TTC549 (cell line): ENCODE results near the gene PCDH9.

Experiments used
- FAIRE-seq: peaks from 2 replicates; lab custom pipeline; 2012; peaks lifted over from hg19 to GRCh38; lab: Jason Lieb, UNC

The PCDH9 gene

GRCh38 chr13:66459143-66459542, 771.0 kb downstream of the PCDH9 start:
- no peak for FAIRE-seq

GRCh38 chr13:66446413-66446812, 783.7 kb downstream of the PCDH9 start:
- no peak for FAIRE-seq

DNA sequence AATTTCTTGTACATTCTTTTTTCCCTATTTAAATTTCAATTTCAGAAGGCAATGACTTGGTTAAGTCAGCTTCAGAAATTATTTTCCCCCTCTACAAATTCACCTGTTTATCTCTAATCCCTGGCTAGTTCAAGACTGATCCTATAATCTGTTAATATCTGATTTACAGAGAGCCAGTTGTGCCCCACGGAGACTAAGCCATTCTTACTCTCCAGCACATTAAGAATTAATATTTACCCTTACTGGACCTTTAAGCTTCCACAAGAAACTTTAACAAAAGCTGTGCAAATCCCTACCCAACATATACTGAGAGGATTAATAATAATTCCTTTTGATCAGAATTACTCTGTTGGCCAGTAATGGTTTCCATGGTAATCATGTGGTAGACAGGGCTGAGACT, 786.2 kb downstream of the PCDH9 start:
- no peak for FAIRE-seq

- FAIRE-seq = no peak
Observed at GRCh38 chr13:66440938-66441337, 789.2 kb downstream of the PCDH9 start.

DNA sequence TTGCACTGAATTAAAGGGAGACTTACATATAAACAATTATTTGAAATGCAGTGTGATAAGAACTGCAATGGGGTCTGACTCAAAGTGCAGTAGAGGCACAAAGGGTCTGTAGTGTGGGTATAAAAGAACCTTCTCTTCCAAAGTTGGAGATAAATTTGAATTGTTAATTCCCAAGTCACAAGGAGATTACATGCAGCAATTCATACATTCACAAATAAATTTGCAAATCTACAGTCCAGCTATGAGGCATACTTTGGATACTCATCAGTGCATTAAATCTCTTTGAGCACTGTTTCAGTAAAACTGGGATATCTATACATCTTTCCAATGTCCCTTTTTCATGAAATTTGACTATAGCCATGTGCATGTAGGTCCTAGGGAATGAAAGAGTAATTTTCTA, 799.4 kb downstream of the PCDH9 start:
- no peak for FAIRE-seq

- no peak for FAIRE-seq
Observed at GRCh38 chr13:66430269-66430668, 799.9 kb downstream of the PCDH9 start.

GRCh38 chr13:66429156-66429555, 801.0 kb downstream of the PCDH9 start:
- FAIRE-seq = no peak

GRCh38 chr13:66427458-66427861, 802.7 kb downstream of the PCDH9 start:
- no peak for FAIRE-seq

DNA sequence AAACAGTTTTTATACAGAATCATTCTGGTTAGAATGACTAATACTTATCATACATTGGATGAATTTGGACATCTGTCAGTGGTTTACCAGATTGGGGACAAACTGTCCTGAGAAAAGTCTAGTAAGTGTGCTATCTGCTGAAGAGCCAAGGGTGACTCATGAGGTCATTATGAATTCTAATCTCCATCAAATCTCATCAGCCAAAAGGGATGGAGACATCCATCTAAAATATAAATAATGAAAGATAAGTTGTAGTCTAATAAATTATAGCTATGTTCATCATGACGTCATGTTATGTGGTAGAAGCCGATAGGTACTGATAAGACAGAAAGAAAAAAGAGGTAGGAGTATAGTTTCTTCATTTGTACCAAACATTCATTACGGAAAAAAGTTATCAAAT, 804.4 kb downstream of the PCDH9 start:
- no peak for FAIRE-seq

GRCh38 chr13:66424422-66424821, 805.7 kb downstream of the PCDH9 start:
- no peak for FAIRE-seq

GRCh38 chr13:66415444-66415843, 814.7 kb downstream of the PCDH9 start:
- no peak for FAIRE-seq

DNA sequence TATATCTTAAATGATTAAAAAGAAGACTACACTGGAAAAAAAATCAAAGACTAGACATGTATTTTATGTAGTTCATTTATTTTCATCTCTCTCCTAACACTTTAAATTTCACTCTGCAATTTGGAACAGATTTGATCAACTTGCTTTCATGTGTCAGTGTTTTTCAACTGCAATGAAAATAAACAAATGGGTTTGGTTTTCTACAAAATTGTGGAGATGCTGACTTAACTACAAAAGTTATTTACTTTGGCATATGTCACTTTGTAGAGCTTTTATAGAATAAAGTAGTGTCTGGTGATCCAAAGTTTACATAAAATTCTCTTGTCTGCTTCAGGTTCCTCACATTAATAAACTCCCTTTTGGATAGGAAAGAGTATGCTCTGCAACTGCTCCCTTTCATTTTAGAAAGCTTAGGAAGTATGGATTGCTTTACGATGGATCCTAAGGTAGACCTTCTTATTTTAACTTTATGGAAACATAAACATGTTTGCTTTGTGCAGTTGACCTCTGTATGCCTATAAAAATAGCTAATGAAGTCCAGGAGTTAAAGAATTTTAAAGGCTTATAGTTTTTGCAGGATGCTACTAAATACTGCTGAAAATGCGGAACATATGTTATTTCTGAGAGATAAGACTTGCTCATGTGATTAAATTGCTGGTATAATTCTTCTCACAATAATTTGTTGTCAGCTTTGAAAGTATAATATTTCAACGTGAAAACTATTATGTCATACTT, 815.9 kb downstream of the PCDH9 start:
- no peak for FAIRE-seq

GRCh38 chr13:66410314-66410713, 819.8 kb downstream of the PCDH9 start:
- no peak for FAIRE-seq

DNA sequence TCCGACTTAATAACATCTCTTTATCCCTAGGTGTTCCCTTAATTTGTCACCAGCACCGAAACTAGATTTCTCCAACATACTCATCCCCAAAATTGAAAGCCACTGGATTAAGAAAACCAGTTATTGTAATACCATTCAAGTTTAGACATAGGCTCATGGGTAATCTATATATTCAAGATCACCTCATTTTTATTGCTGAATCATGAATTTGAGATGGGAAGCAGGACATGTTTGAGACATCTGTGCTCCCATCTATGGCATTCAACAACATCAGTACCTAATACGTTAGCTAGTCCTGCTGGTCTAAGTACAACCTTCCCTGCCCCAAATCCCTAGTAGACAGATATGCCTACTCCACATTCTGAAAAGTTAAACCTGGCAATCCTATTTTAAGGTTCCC, 820.6 kb downstream of the PCDH9 start:
- FAIRE-seq = no peak

DNA sequence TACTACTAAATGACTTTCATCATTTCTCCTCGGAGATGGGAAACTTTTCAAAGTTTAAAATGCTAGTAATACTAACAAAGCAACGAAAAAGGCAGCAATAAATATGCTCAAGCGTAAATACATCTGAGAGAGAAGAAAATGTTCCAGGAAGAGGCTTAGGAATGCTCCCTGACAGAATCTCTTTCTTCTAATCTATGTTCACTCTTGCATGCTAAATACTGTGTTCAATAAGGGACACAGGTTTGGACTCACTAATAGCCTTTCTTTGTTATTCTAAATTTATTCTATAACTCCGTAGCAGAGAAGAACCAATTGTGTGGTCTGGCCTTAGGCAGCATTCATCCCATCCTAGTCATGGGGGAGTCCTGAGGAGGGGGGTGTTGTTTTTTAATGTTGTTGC, 823.0 kb downstream of the PCDH9 start:
- no peak for FAIRE-seq

DNA sequence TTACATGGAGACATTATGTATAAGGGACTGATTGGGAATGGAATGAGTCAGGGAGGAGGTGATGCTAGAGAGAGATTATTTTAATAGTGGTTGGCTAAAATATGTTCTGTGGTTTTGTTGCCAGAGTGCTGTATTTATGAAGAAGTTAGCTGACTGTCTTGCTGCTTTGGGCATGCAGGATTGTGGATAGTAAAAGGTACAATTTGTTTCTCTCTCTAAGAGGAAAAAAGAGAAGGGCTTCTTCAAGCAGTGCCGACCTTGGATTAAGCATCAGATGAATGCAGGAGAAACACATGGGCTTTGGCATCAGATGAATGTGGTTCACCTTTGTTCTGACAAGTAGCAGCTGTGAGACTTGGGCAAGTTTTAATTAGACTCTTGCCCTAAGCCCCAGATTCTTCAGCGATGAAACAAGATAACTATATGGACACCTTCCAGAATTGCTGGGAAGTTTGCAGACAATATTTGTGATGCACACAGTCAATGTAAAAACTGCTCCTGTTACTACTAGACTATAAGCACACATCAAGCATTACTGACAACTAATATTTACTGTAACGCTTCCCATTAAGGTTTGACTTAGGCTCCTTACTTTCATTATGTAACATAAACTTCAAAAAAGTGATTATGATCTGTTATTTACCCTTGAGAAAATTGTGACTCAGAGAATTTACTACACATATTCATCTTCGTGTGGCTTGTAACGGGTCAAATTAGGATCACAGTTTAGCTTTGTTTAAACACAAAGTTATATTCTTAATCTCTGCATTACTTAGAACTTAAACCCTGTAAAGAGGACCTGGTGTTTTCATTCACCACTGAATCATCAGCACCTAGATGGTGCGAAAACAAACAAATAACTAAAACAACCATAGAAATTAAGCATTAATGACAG, 824.0 kb downstream of the PCDH9 start:
- no peak for FAIRE-seq

DNA sequence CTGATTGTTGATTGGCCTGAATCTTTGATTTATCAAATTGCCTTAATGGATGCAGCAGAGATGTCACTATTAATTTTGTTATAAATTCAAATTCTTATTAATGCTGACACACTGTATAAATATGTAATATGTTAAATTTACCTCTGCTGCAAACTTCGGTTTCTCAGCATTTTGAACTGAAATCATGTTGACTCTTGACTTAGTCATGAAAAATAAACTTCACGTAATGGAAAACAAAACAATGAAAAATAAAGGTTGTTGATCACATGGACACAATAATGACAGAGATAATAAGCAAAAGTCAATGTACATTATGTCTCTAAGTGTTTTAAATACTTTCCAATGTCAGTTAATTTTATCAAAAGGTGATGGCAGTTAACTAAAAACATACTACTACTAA, 827.6 kb downstream of the PCDH9 start:
- FAIRE-seq = no peak

- no peak for FAIRE-seq
Observed at GRCh38 chr13:66402066-66402465, 828.1 kb downstream of the PCDH9 start.

GRCh38 chr13:66400292-66400691, 829.8 kb downstream of the PCDH9 start:
- FAIRE-seq = no peak

- FAIRE-seq = no peak
Observed at GRCh38 chr13:66399873-66400272, 830.3 kb downstream of the PCDH9 start.

DNA sequence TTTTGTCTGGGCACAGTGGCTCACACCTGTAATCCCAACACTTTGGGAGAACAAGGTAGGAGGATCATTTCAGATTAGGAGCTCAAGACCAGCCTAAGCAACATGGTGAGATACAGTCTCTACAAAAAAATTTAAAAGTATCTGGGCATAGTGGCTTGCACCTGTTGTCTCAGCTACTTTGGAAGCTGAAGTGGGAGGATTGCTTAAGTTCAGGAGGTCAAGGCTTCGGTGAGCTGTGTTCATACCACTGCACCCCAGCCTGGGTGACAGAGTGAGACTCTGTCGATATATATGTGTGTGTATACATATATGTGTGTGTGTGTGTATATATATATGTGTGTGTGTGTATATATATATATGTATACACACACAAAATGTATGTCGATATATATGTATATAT, 833.0 kb downstream of the PCDH9 start:
- no peak for FAIRE-seq

DNA sequence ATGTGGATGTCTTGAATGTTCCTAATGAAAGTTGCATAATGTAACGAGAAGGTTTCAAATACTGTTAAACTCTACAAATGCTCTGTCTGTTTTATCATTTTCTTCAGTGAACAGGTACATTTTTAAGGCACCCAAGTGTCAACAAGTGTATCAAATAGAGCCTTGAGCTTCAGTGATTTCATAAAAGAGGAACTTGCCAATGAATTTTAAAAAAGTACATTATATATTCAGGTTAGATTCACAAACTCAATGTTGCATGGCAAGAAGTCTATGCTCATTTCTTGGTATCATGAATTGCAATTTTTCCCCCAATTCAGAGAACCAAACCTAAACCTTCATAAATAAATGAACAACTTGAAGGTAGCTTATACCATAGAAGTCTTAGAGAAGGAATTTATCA, 838.8 kb downstream of the PCDH9 start:
- no peak for FAIRE-seq

GRCh38 chr13:66378894-66379293, 851.2 kb downstream of the PCDH9 start:
- no peak for FAIRE-seq

DNA sequence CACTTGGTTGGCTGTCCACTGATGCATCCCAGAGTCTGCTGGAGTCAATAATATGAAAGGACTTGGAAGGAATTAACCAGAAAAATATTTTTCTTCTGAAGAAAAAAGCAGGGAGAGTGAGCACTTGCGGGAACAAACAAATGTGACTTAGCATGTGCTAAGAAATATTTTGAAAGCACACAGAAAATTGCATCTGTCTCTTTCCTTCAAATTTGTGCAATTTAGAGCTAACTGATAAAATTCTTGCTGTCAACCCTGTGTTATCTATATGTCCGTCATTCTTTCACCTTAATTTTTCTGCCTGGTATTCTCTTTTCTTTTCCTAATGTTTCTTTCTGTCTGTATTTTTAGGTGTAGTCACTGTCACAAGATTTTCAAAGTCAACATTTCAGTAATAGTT, 852.6 kb downstream of the PCDH9 start:
- no peak for FAIRE-seq
